ENCODE results near the gene TNRC6A.
"Not testable (repeated sequence)": the region's sequence is repeated elsewhere in the genome, so short reads cannot be mapped to it uniquely, and the experiment has no call there.

TNRC6A gene

DNA sequence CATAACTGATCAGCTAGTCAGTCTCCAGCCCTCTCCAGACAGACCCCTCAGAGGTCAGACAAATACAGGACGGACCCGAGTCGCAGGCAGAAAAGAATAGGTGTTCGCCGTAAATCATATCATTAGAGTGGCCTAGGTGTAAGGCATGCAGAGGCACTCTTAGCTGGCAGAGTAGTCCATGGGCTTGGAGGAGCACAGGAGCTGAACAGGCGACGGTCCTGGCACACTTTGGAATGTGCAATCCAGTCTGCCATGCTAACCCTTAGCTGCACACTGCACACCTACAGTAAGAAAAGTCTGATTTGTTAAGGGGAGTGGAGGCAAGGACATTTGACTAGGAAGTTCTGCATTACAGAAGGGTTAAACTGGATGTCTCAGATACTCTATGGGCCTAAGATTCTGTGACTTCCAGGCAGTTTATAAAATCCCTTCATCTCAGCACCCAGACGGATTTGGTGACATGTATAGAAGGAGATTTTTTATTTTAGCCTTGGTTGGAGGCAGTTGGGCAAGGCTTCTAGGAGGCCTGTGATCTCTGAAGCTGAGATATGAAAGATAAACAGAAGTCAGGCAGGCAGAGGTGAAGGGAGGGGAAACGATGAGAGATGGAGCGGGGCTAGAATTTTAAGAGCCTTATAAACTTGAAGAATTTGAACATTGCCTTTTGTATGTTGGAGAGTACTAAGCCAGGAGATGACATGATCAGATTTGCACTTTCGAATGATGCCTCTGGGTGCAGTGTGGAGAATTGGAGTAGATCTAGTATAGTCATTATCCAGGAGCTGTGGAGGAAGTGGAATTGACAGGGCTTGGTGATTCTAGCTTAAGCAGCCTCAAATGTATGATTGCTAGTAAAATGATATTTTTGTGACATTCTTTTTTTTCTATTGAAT is 81.7 kb downstream of the TNRC6A start:
- H3K9ac ChIP-seq, result no peak overlapping the region
- no peak overlapping the region for H3K4me2 ChIP-seq
- H3K79me2 ChIP-seq (ENCODE audit: insufficient read depth, low read depth), result no peaks in the 10 kb centered on the region
- H3K36me3 ChIP-seq (ENCODE audit: insufficient read depth), result peaks cover 9% of the 10 kb centered on the region; the same call in 1 of the 2 replicates
- no peaks in the 10 kb centered on the region for H4K20me1 ChIP-seq (ENCODE audit: insufficient read depth)
- no peak overlapping the region for H3K4me3 ChIP-seq (IDR thresholded peaks at IDR 0.05; ENCODE audit: insufficient read depth, low read depth, low read length)
- no peaks in the 10 kb centered on the region for H3K4me1 ChIP-seq (ENCODE audit: low read depth, poor library complexity, severe bottlenecking)
- no peak for TF ChIP-seq CTCF (conservative IDR thresholded peaks at IDR 0.05; ENCODE audit: low read depth, low read length)
- no peak overlapping the region for H2AFZ ChIP-seq (ENCODE audit: low read depth)
- no peak overlapping the region for H3K27ac ChIP-seq
- H3K27me3 ChIP-seq (ENCODE audit: insufficient read depth, low read depth), result no peaks in the 10 kb centered on the region

DNA sequence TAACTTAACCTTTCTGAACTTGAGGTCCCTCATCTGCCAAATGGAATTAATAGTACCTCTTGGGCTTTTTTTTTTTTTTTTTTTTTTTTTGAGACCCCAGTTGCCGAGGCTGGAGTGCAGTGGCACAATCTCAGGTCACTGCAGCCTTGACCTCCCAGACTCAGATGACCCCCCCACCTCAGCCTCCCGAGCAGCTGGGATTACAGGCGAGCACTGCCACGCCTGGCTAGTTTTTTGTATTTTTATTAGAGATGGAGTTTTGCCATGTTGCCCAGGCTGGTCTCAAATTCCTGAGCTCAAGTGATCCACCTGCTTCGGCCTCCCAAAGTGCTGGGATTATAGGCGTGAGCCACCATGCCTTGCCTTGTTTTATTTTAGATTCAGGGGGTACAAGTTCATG is 83.4 kb downstream of the TNRC6A start:
- H4K20me1 ChIP-seq (ENCODE audit: insufficient read depth); H3K36me3 ChIP-seq (ENCODE audit: insufficient read depth); H2AFZ ChIP-seq (ENCODE audit: low read depth); H3K27me3 ChIP-seq (ENCODE audit: insufficient read depth, low read depth); H3K4me2 ChIP-seq; H3K27ac ChIP-seq; H3K4me1 ChIP-seq (ENCODE audit: low read depth, poor library complexity, severe bottlenecking); H3K9ac ChIP-seq; H3K4me3 ChIP-seq (IDR thresholded peaks at IDR 0.05; ENCODE audit: insufficient read depth, low read depth, low read length); H3K79me2 ChIP-seq (ENCODE audit: insufficient read depth, low read depth): not testable (repeated sequence)

DNA sequence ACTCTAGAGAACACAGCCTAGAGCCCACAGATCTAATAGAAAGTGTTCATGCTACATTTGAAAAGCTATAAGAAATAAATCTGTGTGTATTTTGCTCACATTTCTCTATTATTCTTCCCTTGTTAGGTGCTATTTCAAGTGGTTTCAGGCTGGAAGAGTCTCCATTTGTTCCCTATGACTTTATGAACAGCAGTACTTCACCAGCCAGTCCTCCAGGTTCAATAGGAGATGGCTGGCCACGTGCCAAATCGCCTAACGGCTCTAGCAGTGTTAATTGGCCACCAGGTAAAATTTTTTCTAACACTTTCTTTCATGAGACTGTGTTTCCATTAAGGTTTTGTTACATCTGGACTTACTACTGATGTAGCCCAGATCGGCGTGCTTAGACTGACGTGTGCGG is 85.6 kb downstream of the TNRC6A start:
- H2AFZ ChIP-seq (ENCODE audit: low read depth), result no peak overlapping the region
- peaks cover 7% of the 10 kb centered on the region; the same call in 1 of the 2 replicates for H3K36me3 ChIP-seq (ENCODE audit: insufficient read depth)

GRCh38 chr16:24816688-24817087 is 87.2 kb downstream of the TNRC6A start:
- TF ChIP-seq CTCF (conservative IDR thresholded peaks at IDR 0.05; ENCODE audit: low read depth, low read length), result no peak
- H3K9ac ChIP-seq, result no peak overlapping the region

More for the DNA sequence above, 85.6 kb downstream of the TNRC6A start:
- Histone ChIP-seq H3K4me2 (no peak overlapping the region), H3K4me3 (IDR thresholded peaks at IDR 0.05; ENCODE audit: insufficient read depth, low read depth, low read length) (no peak overlapping the region), H3K79me2 (ENCODE audit: insufficient read depth, low read depth) (no peaks in the 10 kb centered on the region), H3K27ac (no peak overlapping the region), H3K27me3 (ENCODE audit: insufficient read depth, low read depth) (no peaks in the 10 kb centered on the region), H3K9ac (no peak overlapping the region), H4K20me1 (ENCODE audit: insufficient read depth) (no peaks in the 10 kb centered on the region), H3K4me1 (ENCODE audit: low read depth, poor library complexity, severe bottlenecking) (no peaks in the 10 kb centered on the region)
- TF ChIP-seq CTCF (conservative IDR thresholded peaks at IDR 0.05; ENCODE audit: low read depth, low read length), result no peak

GRCh38 chr16:24819462-24820040 is 90.1 kb downstream of the TNRC6A start:
- H3K27me3 ChIP-seq (ENCODE audit: insufficient read depth, low read depth), result no peaks in the 10 kb centered on the region
- H3K79me2 ChIP-seq (ENCODE audit: insufficient read depth, low read depth), result no peaks in the 10 kb centered on the region
- H4K20me1 ChIP-seq (ENCODE audit: insufficient read depth), result no peaks in the 10 kb centered on the region
- no peak overlapping the region for H3K27ac ChIP-seq
- no peak for TF ChIP-seq CTCF (conservative IDR thresholded peaks at IDR 0.05; ENCODE audit: low read depth, low read length)
- H3K4me1 ChIP-seq (ENCODE audit: low read depth, poor library complexity, severe bottlenecking), result no peaks in the 10 kb centered on the region
- no peak overlapping the region for H3K4me3 ChIP-seq (IDR thresholded peaks at IDR 0.05; ENCODE audit: insufficient read depth, low read depth, low read length)
- H3K9ac ChIP-seq, result no peak overlapping the region
- H3K36me3 ChIP-seq (ENCODE audit: insufficient read depth), result peaks cover 25% of the 10 kb centered on the region; the same call in 1 of the 2 replicates
- no peak overlapping the region for H3K4me2 ChIP-seq
- no peak overlapping the region for H2AFZ ChIP-seq (ENCODE audit: low read depth)

More at GRCh38 chr16:24816688-24817087, 87.2 kb downstream of the TNRC6A start:
- H3K79me2 ChIP-seq (ENCODE audit: insufficient read depth, low read depth), result no peaks in the 10 kb centered on the region
- peaks cover 7% of the 10 kb centered on the region; the same call in 1 of the 2 replicates for H3K36me3 ChIP-seq (ENCODE audit: insufficient read depth)
- no peaks in the 10 kb centered on the region for H3K27me3 ChIP-seq (ENCODE audit: insufficient read depth, low read depth)
- no peak overlapping the region for H3K4me3 ChIP-seq (IDR thresholded peaks at IDR 0.05; ENCODE audit: insufficient read depth, low read depth, low read length)
- no peaks in the 10 kb centered on the region for H4K20me1 ChIP-seq (ENCODE audit: insufficient read depth)
- no peak overlapping the region for H3K27ac ChIP-seq
- no peaks in the 10 kb centered on the region for H3K4me1 ChIP-seq (ENCODE audit: low read depth, poor library complexity, severe bottlenecking)
- H2AFZ ChIP-seq (ENCODE audit: low read depth), result no peak overlapping the region
- no peak overlapping the region for H3K4me2 ChIP-seq
